GM21526 (cell line): ENCODE measurements around the gene PTCD1.
A peak's percentile ranks its signal among the peaks of the same experiment; 100 is the strongest.

ENCODE experiments used
- ATAC-seq: cut with Tn5 transposase; IDR thresholded peaks from one replicate; pipeline ENCODE4 v1.9.1; 2021; ENCODE audit warnings: moderate library complexity; ENCODE audit not compliant: unreplicated experiment, low FRiP score

The PTCD1 gene

GRCh38 chr7:99438573-99439480 lies at the start of gene PTCD1, which contains the start of gene CPSF4:
TSS of gene PTCD1 (minus strand) at chr7:99438798. CDS start at chr7:99435242, 3,556 bp downstream.
TSS of gene CPSF4 (plus strand) at chr7:99438943. CDS start at chr7:99439083, 140 bp downstream.
- peak; percentile 75 for ATAC-seq

GRCh38 chr7:99485094-99485493 lies 46.5 kb upstream of the PTCD1 start:
- ATAC-seq, result no peak

GRCh38 chr7:99478464-99479440 lies 40.2 kb upstream of the PTCD1 start:
- ATAC-seq, result no peak

GRCh38 chr7:99476107-99476506 lies 37.5 kb upstream of the PTCD1 start:
- ATAC-seq, result no peak

GRCh38 chr7:99473315-99473596 lies 34.7 kb upstream of the PTCD1 start:
- no peak for ATAC-seq

- peak; percentile 87 for ATAC-seq
Observed at GRCh38 chr7:99472561-99473314, 34.1 kb upstream of the PTCD1 start, which contains the start of gene ZNF789. TSS of gene ZNF789 (plus strand) at chr7:99472890. CDS start at chr7:99476457, 3,567 bp downstream.

- ATAC-seq, result no peak
Observed at GRCh38 chr7:99469381-99470065, 30.9 kb upstream of the PTCD1 start.

- no peak for ATAC-seq
Observed at GRCh38 chr7:99468336-99468918, 29.8 kb upstream of the PTCD1 start.

GRCh38 chr7:99465421-99465768 lies 26.8 kb upstream of the PTCD1 start:
- no peak for ATAC-seq

- ATAC-seq, result no peak
Observed at GRCh38 chr7:99461221-99461620, 22.6 kb upstream of the PTCD1 start.

- ATAC-seq, result no peak
Observed at GRCh38 chr7:99460651-99461050, 22.1 kb upstream of the PTCD1 start.

GRCh38 chr7:99459087-99459486 lies 20.5 kb upstream of the PTCD1 start:
- no peak for ATAC-seq

- no peak for ATAC-seq
Observed at GRCh38 chr7:99457650-99458493, 19.3 kb upstream of the PTCD1 start.

- ATAC-seq, result no peak
Observed at GRCh38 chr7:99457050-99457649, 18.6 kb upstream of the PTCD1 start.

- no peak for ATAC-seq
Observed at GRCh38 chr7:99456288-99456687, 17.7 kb upstream of the PTCD1 start.

GRCh38 chr7:99455874-99456273 lies 17.3 kb upstream of the PTCD1 start:
- no peak for ATAC-seq

- ATAC-seq, result no peak
Observed at GRCh38 chr7:99453105-99453504, 14.5 kb upstream of the PTCD1 start.

- no peak for ATAC-seq
Observed at GRCh38 chr7:99452541-99452940, 13.9 kb upstream of the PTCD1 start.
